ENCODE data around the gene IFIT2. TPM values are rescaled to one million over a fixed set of nuclear protein-coding genes. Genes with fewer than 3 reads are reported as not detected.

The IFIT2 gene
- total RNA-seq, 2 experiments from 2014 or later, result 36.9 to 38.9 TPM

GRCh38 chr10:89342206-89342958 lies 40.5 kb downstream of the IFIT2 start:
- no peaks in the 10 kb centered on the region for H3K9me3 Mint-ChIP-seq
- no peaks in the 10 kb centered on the region for H3K9me3 ChIP-seq (ENCODE audit: control insufficient read depth in 1 of 2, insufficient read depth in 1 of 2, low read length in 2 of 2)
- H3K27ac Mint-ChIP-seq, result no peak overlapping the region
- no peak for ATAC-seq (ENCODE audit: poor library complexity)
- H3K27ac ChIP-seq (ENCODE audit: low read depth in 1 of 2, low read length in 2 of 2), result no peak overlapping the region
- H3K4me3 Mint-ChIP-seq, result no peak overlapping the region
- intact Hi-C loops (cut with DNase I, micrococcal nuclease), result no loop called here
- no peak for DNase-seq
- H3K4me1 ChIP-seq (ENCODE audit: insufficient read depth, low read length), result peaks cover 4% of the 10 kb centered on the region
- POLR2A ChIA-PET, result interaction anchor here (1.1 kb wide), 1 partner anchor 41 kb away, joined by 4 read pairs; the partner anchor contains the start of gene IFIT2
- no peak overlapping the region for H3K4me3 ChIP-seq (ENCODE audit: low read length)
- H3K36me3 Mint-ChIP-seq (ENCODE audit: low read depth), result peaks cover 36% of the 10 kb centered on the region
- H3K4me1 Mint-ChIP-seq (ENCODE audit: low read depth), result peaks cover 6% of the 10 kb centered on the region
- H3K36me3 ChIP-seq (ENCODE audit: insufficient read depth, low read length), result peaks cover 6% of the 10 kb centered on the region
- H3K27me3 Mint-ChIP-seq, result no peaks in the 10 kb centered on the region
- CTCF ChIA-PET, result interaction anchor here (0.9 kb wide), 1 partner anchor 27 kb away, joined by 4 read pairs; no protein-coding TSS in a partner anchor
- H3K27me3 ChIP-seq (ENCODE audit: control insufficient read depth in 1 of 2, insufficient read depth in 2 of 2, low read length in 2 of 2), result no peaks in the 10 kb centered on the region
- TF ChIP-seq, protein P1, sequence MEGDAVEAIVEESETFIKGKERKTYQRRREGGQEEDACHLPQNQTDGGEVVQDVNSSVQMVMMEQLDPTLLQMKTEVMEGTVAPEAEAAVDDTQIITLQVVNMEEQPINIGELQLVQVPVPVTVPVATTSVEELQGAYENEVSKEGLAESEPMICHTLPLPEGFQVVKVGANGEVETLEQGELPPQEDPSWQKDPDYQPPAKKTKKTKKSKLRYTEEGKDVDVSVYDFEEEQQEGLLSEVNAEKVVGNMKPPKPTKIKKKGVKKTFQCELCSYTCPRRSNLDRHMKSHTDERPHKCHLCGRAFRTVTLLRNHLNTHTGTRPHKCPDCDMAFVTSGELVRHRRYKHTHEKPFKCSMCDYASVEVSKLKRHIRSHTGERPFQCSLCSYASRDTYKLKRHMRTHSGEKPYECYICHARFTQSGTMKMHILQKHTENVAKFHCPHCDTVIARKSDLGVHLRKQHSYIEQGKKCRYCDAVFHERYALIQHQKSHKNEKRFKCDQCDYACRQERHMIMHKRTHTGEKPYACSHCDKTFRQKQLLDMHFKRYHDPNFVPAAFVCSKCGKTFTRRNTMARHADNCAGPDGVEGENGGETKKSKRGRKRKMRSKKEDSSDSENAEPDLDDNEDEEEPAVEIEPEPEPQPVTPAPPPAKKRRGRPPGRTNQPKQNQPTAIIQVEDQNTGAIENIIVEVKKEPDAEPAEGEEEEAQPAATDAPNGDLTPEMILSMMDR (IDR thresholded peaks at IDR 0.05), result no peak

GRCh38 chr10:89343089-89343767 lies 41.4 kb downstream of the IFIT2 start:
- intact Hi-C loops (cut with DNase I, micrococcal nuclease), result no loop called here
- peaks cover 6% of the 10 kb centered on the region for H3K36me3 ChIP-seq (ENCODE audit: insufficient read depth, low read length)
- DNase-seq (no peak), ATAC-seq (ENCODE audit: poor library complexity) (no peak)
- H3K27me3 ChIP-seq (ENCODE audit: control insufficient read depth in 1 of 2, insufficient read depth in 2 of 2, low read length in 2 of 2), result no peaks in the 10 kb centered on the region
- no peak overlapping the region for H3K4me3 ChIP-seq (ENCODE audit: low read length)
- H3K9me3 ChIP-seq (ENCODE audit: control insufficient read depth in 1 of 2, insufficient read depth in 1 of 2, low read length in 2 of 2), result no peaks in the 10 kb centered on the region
- Mint-ChIP-seq H3K4me1 (ENCODE audit: low read depth) (no peaks in the 10 kb centered on the region), H3K36me3 (ENCODE audit: low read depth) (peaks cover 27% of the 10 kb centered on the region), H3K9me3 (no peaks in the 10 kb centered on the region), H3K27ac (no peak overlapping the region), H3K27me3 (no peaks in the 10 kb centered on the region), H3K4me3 (no peak overlapping the region)
- ChIA-PET POLR2A (interaction anchor here (1.1 kb wide), 1 partner anchor 41 kb away, joined by 4 read pairs; the partner anchor contains the start of gene IFIT2), CTCF (no interaction called here)
- no peak overlapping the region for H3K27ac ChIP-seq (ENCODE audit: low read depth in 1 of 2, low read length in 2 of 2)
- TF ChIP-seq, protein P1 (IDR thresholded peaks at IDR 0.05), result no peak
- no peaks in the 10 kb centered on the region for H3K4me1 ChIP-seq (ENCODE audit: insufficient read depth, low read length)

GRCh38 chr10:89344156-89344555 lies 42.3 kb downstream of the IFIT2 start:
- Histone ChIP-seq H3K9me3 (ENCODE audit: control insufficient read depth in 1 of 2, insufficient read depth in 1 of 2, low read length in 2 of 2) (no peaks in the 10 kb centered on the region), H3K27me3 (ENCODE audit: control insufficient read depth in 1 of 2, insufficient read depth in 2 of 2, low read length in 2 of 2) (no peaks in the 10 kb centered on the region), H3K27ac (ENCODE audit: low read depth in 1 of 2, low read length in 2 of 2) (no peak overlapping the region), H3K36me3 (ENCODE audit: insufficient read depth, low read length) (peaks cover 2% of the 10 kb centered on the region), H3K4me3 (ENCODE audit: low read length) (no peak overlapping the region), H3K4me1 (ENCODE audit: insufficient read depth, low read length) (no peaks in the 10 kb centered on the region)
- TF ChIP-seq, protein P1 (IDR thresholded peaks at IDR 0.05), result no peak
- intact Hi-C loops (cut with DNase I, micrococcal nuclease), result no loop called here
- ChIA-PET CTCF (no interaction called here), POLR2A (no interaction called here)
- no peak for DNase-seq
- peaks cover 18% of the 10 kb centered on the region for H3K36me3 Mint-ChIP-seq (ENCODE audit: low read depth)
- no peak overlapping the region for H3K27ac Mint-ChIP-seq
- H3K27me3 Mint-ChIP-seq, result no peaks in the 10 kb centered on the region
- no peaks in the 10 kb centered on the region for H3K9me3 Mint-ChIP-seq
- H3K4me3 Mint-ChIP-seq, result no peak overlapping the region
- no peak for ATAC-seq (ENCODE audit: poor library complexity)
- H3K4me1 Mint-ChIP-seq (ENCODE audit: low read depth), result no peaks in the 10 kb centered on the region

All from CD4-positive, alpha-beta T cell (primary cell).